ENCODE data around the gene COL4A2. TPM values are rescaled to one million over a fixed set of nuclear protein-coding genes. Genes with fewer than 3 reads are reported as not detected.

The COL4A2 gene
- total RNA-seq, 1 experiment from 2014 or later = 66.0 TPM

DNA sequence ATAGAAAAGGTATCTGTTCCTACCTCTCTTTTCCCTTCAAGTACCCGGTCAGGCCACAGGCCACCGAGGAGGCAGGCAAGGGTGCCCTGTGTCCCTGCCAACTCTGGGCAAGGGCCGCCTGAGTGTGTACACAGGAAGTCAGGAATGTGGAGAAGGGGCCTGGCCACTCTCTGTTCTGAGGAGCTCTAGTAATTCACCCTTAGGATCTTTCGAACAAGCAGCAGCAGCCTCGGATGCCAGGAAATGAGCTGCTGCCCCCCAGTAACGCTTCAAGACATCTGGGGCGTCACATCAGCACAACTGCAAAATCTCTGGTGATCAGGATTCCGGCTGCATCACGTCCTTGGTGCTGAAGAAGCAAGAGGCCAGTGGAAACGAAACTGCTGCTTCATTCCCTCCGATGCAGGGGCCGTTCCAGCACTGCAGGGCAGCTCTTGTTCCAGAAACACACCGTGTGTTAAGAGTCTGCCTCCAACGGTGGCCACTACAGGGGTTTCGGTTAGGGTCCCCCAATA lies 252.4 kb downstream of the COL4A2 start:
- intact Hi-C loops (cut with micrococcal nuclease) = no loop called here
- ChIA-PET POLR2A (interaction anchor here (1.2 to 3.6 kb wide), 4 partner anchors 13 to 57 kb away, joined by 3 to 18 read pairs (median 8); partner anchors contain the start of gene NAXD), CTCF (interaction anchor here (0.7 to 1.5 kb wide), 3 partner anchors 11 to 124 kb away, joined by 3 to 8 read pairs (median 3); no protein-coding TSS in a partner anchor)
- no peaks in the 10 kb centered on the region for H3K27me3 Mint-ChIP-seq (ENCODE audit: insufficient read depth, unreplicated experiment)
- H3K9me3 Mint-ChIP-seq (ENCODE audit: unreplicated experiment) = no peaks in the 10 kb centered on the region
- H3K4me3 Mint-ChIP-seq (ENCODE audit: unreplicated experiment) = peak overlapping the region; percentile 26
- TF ChIP-seq, protein P1, sequence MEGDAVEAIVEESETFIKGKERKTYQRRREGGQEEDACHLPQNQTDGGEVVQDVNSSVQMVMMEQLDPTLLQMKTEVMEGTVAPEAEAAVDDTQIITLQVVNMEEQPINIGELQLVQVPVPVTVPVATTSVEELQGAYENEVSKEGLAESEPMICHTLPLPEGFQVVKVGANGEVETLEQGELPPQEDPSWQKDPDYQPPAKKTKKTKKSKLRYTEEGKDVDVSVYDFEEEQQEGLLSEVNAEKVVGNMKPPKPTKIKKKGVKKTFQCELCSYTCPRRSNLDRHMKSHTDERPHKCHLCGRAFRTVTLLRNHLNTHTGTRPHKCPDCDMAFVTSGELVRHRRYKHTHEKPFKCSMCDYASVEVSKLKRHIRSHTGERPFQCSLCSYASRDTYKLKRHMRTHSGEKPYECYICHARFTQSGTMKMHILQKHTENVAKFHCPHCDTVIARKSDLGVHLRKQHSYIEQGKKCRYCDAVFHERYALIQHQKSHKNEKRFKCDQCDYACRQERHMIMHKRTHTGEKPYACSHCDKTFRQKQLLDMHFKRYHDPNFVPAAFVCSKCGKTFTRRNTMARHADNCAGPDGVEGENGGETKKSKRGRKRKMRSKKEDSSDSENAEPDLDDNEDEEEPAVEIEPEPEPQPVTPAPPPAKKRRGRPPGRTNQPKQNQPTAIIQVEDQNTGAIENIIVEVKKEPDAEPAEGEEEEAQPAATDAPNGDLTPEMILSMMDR (IDR thresholded peaks at IDR 0.05; ENCODE audit: unreplicated experiment) = no peak
- BruUV-seq (replicated peaks) = no TSS peak
- no peaks in the 10 kb centered on the region for H3K36me3 Mint-ChIP-seq (ENCODE audit: insufficient read depth, unreplicated experiment)
- no peak overlapping the region for H3K27ac Mint-ChIP-seq (ENCODE audit: low read depth, unreplicated experiment)
- peaks cover 13% of the 10 kb centered on the region for H3K4me1 Mint-ChIP-seq (ENCODE audit: insufficient read depth, unreplicated experiment)
- no peak for DNase-seq (ENCODE audit: unreplicated experiment)

DNA sequence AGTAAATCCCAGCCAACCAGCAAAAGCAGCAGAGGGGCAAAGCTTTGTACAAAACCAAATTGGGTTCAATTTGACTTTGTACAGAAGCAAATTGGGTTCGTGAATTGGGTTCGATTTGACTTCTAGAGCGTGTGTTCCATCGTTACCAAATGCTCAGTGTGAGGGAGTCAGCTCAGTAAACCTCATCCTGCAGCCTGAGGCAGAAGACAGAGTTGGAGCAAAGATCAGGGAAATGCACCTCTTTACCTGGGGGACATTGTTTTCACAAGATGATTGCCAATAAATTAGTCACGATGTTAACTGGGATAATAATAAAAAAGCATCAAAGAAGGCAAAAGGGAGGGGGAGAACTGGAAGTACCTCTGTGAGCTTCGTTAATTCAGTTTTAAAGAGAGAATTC lies 252.9 kb downstream of the COL4A2 start:
- CTCF ChIA-PET = interaction anchor here (0.7 to 1.5 kb wide), 3 partner anchors 11 to 123 kb away, joined by 3 to 8 read pairs (median 3); no protein-coding TSS in a partner anchor
- Mint-ChIP-seq H3K27ac (ENCODE audit: low read depth, unreplicated experiment) (no peak overlapping the region), H3K9me3 (ENCODE audit: unreplicated experiment) (no peaks in the 10 kb centered on the region), H3K36me3 (ENCODE audit: insufficient read depth, unreplicated experiment) (peaks cover 3% of the 10 kb centered on the region), H3K27me3 (ENCODE audit: insufficient read depth, unreplicated experiment) (no peaks in the 10 kb centered on the region), H3K4me3 (ENCODE audit: unreplicated experiment) (peak overlapping the region; percentile 26), H3K4me1 (ENCODE audit: insufficient read depth, unreplicated experiment) (peaks cover 13% of the 10 kb centered on the region)
- POLR2A ChIA-PET = interaction anchor here (0.7 to 3.6 kb wide), 5 partner anchors 12 to 56 kb away, joined by 3 to 18 read pairs (median 6); partner anchors contain the start of gene NAXD
- TF ChIP-seq, protein P1 (IDR thresholded peaks at IDR 0.05; ENCODE audit: unreplicated experiment) = no peak
- DNase-seq (ENCODE audit: unreplicated experiment) = no peak
- intact Hi-C loops (cut with micrococcal nuclease) = no loop called here
- TSS peak; percentile 54 for BruUV-seq (replicated peaks)

DNA sequence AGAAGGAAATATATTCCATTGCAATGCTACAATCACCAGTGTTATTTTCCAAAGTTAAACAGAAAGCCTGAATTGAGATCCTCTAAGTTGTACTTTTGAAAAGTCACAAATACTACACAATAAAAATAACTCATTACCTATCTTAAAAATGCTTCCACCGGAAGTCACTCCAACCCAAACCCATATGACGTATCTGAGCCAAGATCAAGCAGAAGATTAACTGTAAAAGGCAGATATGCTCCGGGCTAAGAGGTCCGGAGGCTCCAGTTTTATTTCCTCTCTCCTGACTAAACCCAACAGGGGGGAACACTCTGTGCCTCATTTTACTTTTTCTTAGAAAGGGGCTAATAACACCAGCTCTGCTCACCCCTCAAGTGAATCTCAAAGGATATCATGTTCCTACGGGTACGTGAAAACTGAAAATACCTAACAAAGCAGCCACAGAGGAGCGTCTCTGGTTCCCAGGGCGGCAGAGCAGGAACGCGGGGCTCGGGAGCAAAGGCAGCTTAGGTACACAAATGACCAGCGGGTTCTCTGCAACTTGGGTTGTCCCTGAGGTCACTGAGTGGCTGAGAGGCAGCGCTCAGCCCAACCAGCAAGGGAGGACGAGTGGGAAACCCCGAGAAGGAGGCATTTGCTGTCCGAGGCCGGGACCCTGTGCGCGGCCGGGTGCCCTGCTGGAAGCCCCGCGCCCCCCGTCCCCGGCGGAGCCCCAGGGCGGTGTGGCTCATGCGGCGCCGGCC lies 253.7 kb downstream of the COL4A2 start:
- H3K36me3 Mint-ChIP-seq (ENCODE audit: insufficient read depth, unreplicated experiment) = peaks cover 5% of the 10 kb centered on the region
- ChIA-PET CTCF (interaction anchor here (1.1 to 2.3 kb wide), 3 partner anchors 14 to 105 kb away, joined by 4 to 8 read pairs (median 7); no protein-coding TSS in a partner anchor), POLR2A (interaction anchor here (0.6 to 3.6 kb wide), 12 partner anchors 13 to 217 kb away, joined by 3 to 18 read pairs (median 5); partner anchors contain the start of gene NAXD)
- no peaks in the 10 kb centered on the region for H3K9me3 Mint-ChIP-seq (ENCODE audit: unreplicated experiment)
- peak; percentile 33 for DNase-seq (ENCODE audit: unreplicated experiment)
- H3K4me1 Mint-ChIP-seq (ENCODE audit: insufficient read depth, unreplicated experiment) = peaks cover 13% of the 10 kb centered on the region
- H3K27ac Mint-ChIP-seq (ENCODE audit: low read depth, unreplicated experiment) = peak overlapping the region; percentile 33
- BruUV-seq (replicated peaks) = no TSS peak
- H3K4me3 Mint-ChIP-seq (ENCODE audit: unreplicated experiment) = peak overlapping the region; percentile 88
- TF ChIP-seq, protein P1 (IDR thresholded peaks at IDR 0.05; ENCODE audit: unreplicated experiment) = no peak
- intact Hi-C loops (cut with micrococcal nuclease) = loop anchor here (1.0 kb wide), 1 partner anchor 104 kb away; no protein-coding TSS in a partner anchor
- H3K27me3 Mint-ChIP-seq (ENCODE audit: insufficient read depth, unreplicated experiment) = no peaks in the 10 kb centered on the region
